Nephron (organoid): ENCODE measurements around the gene PPP4R1.
A peak's percentile ranks its signal among the peaks of the same experiment; 100 is the strongest.
"Not testable (repeated sequence)": the region's sequence is repeated elsewhere in the genome, so short reads cannot be mapped to it uniquely, and the experiment has no call there.

Source experiments
- H3K27ac Mint-ChIP-seq, 3 experiments: 2 replicates each; pipeline ENCODE4 v1.8.0; 2020; ENCODE audit warnings: mixed read lengths in 3 of 3, mild to moderate bottlenecking in 2 of 3, moderate library complexity in 1 of 3
- H3K27me3 Mint-ChIP-seq: 2 replicates; pipeline ENCODE4 v1.8.0; 2021; ENCODE audit warnings: low read depth, mild to moderate bottlenecking, moderate library complexity, mixed read lengths
- H3K36me3 Mint-ChIP-seq: 2 replicates; pipeline ENCODE4 v1.8.0; 2020; ENCODE audit warnings: low read depth, mixed read lengths
- H3K4me1 Mint-ChIP-seq: 2 replicates; pipeline ENCODE4 v1.8.0; 2020; ENCODE audit warnings: mixed read lengths
- H3K4me3 Mint-ChIP-seq, 3 experiments: 2 replicates each; pipeline ENCODE4 v1.8.0; 2020; ENCODE audit warnings: mild to moderate bottlenecking in 3 of 3, mixed read lengths in 3 of 3, moderate library complexity in 2 of 3
- H3K9me3 Mint-ChIP-seq: 2 replicates; pipeline ENCODE4 v1.8.0; 2020; ENCODE audit warnings: mixed read lengths
- CTCF ChIP-seq, 3 experiments: fragments of 200-600 bp; sonication (generic); IDR thresholded peaks; one replicate each; pipeline ENCODE4 v1.5.0; 2021; ENCODE audit warnings: antibody characterized with exemption in 3 of 3; ENCODE audit not compliant: unreplicated experiment in 3 of 3

PPP4R1 gene

GRCh38 chr18:9643549-9643948 is 29.2 kb upstream of the PPP4R1 start:
- peaks cover 10% of the 10 kb centered on the region for H3K4me1 Mint-ChIP-seq
- no peak for TF ChIP-seq CTCF (IDR thresholded peaks at IDR 0.05; ENCODE audit: unreplicated experiment in 3 of 3)
- H3K36me3 Mint-ChIP-seq, result no peaks in the 10 kb centered on the region
- peak overlapping the region; percentile 79 to 90 (median 89) for H3K27ac Mint-ChIP-seq
- no peaks in the 10 kb centered on the region for H3K9me3 Mint-ChIP-seq
- H3K27me3 Mint-ChIP-seq, result no peaks in the 10 kb centered on the region
- no peak overlapping the region for H3K4me3 Mint-ChIP-seq

- Mint-ChIP-seq H3K4me3 (no peak overlapping the region), H3K4me1 (peaks cover 10% of the 10 kb centered on the region), H3K36me3 (no peaks in the 10 kb centered on the region), H3K27me3 (no peaks in the 10 kb centered on the region), H3K27ac (peak overlapping the region; percentile 79 to 90 (median 89)), H3K9me3 (no peaks in the 10 kb centered on the region)
- TF ChIP-seq CTCF (IDR thresholded peaks at IDR 0.05; ENCODE audit: unreplicated experiment in 3 of 3), result no peak
Measured at GRCh38 chr18:9642799-9643462, 28.6 kb upstream of the PPP4R1 start.

- H3K27ac Mint-ChIP-seq, result peak overlapping the region in 1 of 3 experiments; percentile 32
- H3K36me3 Mint-ChIP-seq, H3K4me3 Mint-ChIP-seq, H3K9me3 Mint-ChIP-seq, H3K27me3 Mint-ChIP-seq: not testable (repeated sequence)
- H3K4me1 Mint-ChIP-seq, result peaks cover 10% of the 10 kb centered on the region
Measured at GRCh38 chr18:9641081-9641480, 26.7 kb upstream of the PPP4R1 start.

GRCh38 chr18:9638886-9639285 is 24.5 kb upstream of the PPP4R1 start:
- TF ChIP-seq CTCF (IDR thresholded peaks at IDR 0.05; ENCODE audit: unreplicated experiment in 3 of 3), result no peak
- no peaks in the 10 kb centered on the region for H3K9me3 Mint-ChIP-seq
- no peak overlapping the region for H3K4me3 Mint-ChIP-seq
- H3K4me1 Mint-ChIP-seq, result peaks cover 10% of the 10 kb centered on the region
- H3K36me3 Mint-ChIP-seq, result no peaks in the 10 kb centered on the region
- H3K27ac Mint-ChIP-seq, result no peak overlapping the region
- no peaks in the 10 kb centered on the region for H3K27me3 Mint-ChIP-seq

- Mint-ChIP-seq H3K27ac (no peak overlapping the region), H3K9me3 (no peaks in the 10 kb centered on the region), H3K36me3 (no peaks in the 10 kb centered on the region), H3K4me1 (no peaks in the 10 kb centered on the region), H3K4me3 (no peak overlapping the region), H3K27me3 (no peaks in the 10 kb centered on the region)
- no peak for TF ChIP-seq CTCF (IDR thresholded peaks at IDR 0.05; ENCODE audit: unreplicated experiment in 3 of 3)
Measured at GRCh38 chr18:9637036-9637767, 22.8 kb upstream of the PPP4R1 start.

- H3K27ac Mint-ChIP-seq, result no peak overlapping the region
- no peaks in the 10 kb centered on the region for H3K4me1 Mint-ChIP-seq
- no peaks in the 10 kb centered on the region for H3K9me3 Mint-ChIP-seq
- H3K4me3 Mint-ChIP-seq, result no peak overlapping the region
- TF ChIP-seq CTCF (IDR thresholded peaks at IDR 0.05; ENCODE audit: unreplicated experiment in 3 of 3), result no peak
- no peaks in the 10 kb centered on the region for H3K27me3 Mint-ChIP-seq
- no peaks in the 10 kb centered on the region for H3K36me3 Mint-ChIP-seq
Measured at GRCh38 chr18:9634856-9635255, 20.5 kb upstream of the PPP4R1 start.
